SK-N-MC (cell line): ENCODE data around the gene NOL6.
"Not testable (repeated sequence)": the region's sequence is repeated elsewhere in the genome, so short reads cannot be mapped to it uniquely, and the experiment has no call there.

Source experiments
- EZH2 ChIP-seq: fragments of 200-600 bp; sonication (generic); IDR thresholded peaks from one replicate; pipeline ENCODE4 v1.6.1; 2017; ENCODE audit warnings: antibody characterized with exemption
- FOXP2 ChIP-seq: optimal IDR thresholded peaks from 2 replicates; pipeline ENCODE3; 2011; ENCODE audit warnings: mild to moderate bottlenecking, moderate library complexity; ENCODE audit not compliant: insufficient read depth; ENCODE audit errors: extremely low read length, control extremely low read depth
- POLR2AphosphoS5 ChIP-seq: IDR thresholded peaks from 2 replicates; pipeline ENCODE4 v1.6.1; 2012; ENCODE audit warnings: mild to moderate bottlenecking, low read depth, low read length, borderline replicate concordance

GRCh38 chr9:33424043-33424442 lies 49.7 kb downstream of the NOL6 start:
- not testable (repeated sequence) for TF ChIP-seq EZH2, POLR2AphosphoS5, FOXP2
